ENCODE measurements around the gene ETF1.
A peak's percentile ranks its signal among the peaks of the same experiment; 100 is the strongest.

The ETF1 gene

DNA sequence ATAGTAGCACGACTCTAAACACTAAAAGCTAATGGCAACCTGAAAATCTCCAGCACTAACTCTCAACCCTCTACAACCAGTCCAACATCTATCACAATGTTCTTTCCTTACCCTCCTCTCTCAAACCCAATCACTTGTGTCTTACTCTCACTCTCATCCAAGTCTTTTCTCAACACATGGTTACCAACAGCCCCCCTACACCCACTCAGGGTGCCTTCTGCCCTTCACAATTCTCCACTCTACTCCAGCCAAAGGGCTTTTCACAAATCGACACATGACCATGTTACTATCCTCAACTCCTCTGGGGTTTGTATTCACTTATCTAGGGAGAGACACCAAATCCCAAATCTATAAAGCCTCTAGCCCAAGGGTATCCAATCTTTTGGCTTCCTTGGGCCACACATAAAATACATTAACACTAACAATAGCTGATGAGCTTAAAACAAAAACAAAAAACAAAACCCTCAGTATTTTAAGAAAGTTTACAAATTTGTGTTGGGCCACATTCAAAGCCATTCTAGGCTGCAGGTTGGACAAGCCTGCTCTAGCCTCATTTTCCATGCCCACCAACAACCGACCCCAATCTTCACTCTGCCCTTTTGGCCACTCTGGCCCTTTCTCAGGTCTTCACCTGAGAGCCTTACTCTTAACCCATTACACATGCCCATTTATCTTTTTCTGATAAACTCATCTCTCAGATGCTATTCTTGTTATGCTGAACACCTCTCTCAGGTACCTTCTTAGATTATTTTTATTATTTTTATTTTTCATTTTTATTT is 20.5 kb upstream of the ETF1 start:
- DNase-seq (ENCODE audit: low read depth) = no peak

- DNase-seq (ENCODE audit: low read depth) = no peak
Observed at GRCh38 chr5:138560971-138561370, 17.9 kb upstream of the ETF1 start.

GRCh38 chr5:138559937-138560336 is 16.9 kb upstream of the ETF1 start:
- no peak for DNase-seq (ENCODE audit: low read depth)

GRCh38 chr5:138557677-138558076 is 14.6 kb upstream of the ETF1 start:
- DNase-seq (ENCODE audit: low read depth) = no peak

GRCh38 chr5:138554143-138554542 is 11.1 kb upstream of the ETF1 start:
- DNase-seq (ENCODE audit: low read depth) = no peak

GRCh38 chr5:138553437-138554095 is 10.5 kb upstream of the ETF1 start:
- no peak for DNase-seq (ENCODE audit: low read depth)

DNA sequence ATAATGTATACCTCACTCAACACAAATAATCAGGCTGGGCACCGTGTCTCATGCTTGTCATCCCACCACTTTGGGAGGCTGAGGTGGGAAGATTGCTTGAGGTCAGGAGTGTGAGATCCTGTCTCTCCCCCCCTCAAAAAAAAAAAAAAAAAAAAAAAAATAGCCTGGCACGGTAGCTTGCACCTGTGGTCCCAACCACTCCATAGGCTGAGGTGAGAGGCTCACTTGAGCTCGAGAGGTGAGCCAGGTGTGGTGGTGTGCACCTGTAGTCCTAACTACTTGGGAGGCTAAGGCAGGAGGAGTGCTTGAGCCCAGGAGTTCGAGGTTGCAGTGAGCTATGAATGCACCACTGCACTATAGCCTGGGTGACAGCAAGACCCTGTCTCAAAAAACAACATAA is 9.6 kb upstream of the ETF1 start:
- no peak for DNase-seq (ENCODE audit: low read depth)

DNA sequence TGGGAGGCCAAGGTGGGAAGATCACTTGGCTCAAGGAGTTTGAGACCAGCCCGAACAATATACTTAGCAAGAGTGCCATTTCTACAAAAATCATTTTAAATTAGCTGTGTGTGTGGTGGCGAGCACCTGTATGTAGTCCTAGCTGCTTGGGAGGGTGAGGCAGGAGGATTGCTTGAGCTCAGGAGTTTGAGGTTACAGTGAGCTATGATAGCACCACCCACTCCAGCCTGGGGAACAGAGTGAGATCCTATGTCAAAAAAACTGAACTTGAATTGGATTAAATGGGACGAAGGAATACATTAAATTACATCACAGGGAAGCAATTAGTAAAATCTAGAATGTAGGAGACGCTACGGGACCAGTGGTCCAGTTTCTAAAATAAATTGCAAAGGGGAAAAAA is 6.4 kb upstream of the ETF1 start:
- DNase-seq (ENCODE audit: low read depth) = no peak

DNA sequence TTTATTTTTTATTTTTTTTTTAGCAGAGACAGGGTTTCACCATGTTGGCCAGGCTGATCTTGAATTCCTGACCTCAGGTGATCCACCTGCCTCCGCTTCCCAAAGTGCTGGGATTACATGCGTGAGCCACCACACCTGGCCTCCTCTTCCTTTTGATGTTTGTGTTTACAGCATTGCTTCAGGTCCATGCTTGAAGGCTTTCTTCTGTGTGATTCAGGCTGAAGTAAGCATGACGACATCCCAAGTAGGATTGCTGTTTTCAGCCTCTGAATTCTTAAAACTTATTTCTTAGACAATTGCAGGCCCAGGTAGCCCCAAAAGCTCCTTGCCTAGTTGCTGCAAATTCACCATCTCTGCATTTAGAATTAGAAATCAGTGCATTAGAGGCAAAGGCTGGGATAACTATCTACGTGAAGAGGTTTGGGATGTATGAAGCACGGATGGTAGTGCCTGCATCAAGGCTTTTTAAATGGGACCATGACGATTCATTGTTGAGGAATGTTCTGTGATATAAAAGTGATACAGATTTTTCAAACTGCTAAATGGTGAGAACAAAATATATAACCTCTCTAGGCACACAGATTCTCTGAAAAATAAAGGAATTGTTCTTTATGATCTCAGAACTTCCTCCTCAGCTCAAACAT is 3.0 kb upstream of the ETF1 start:
- no peak for DNase-seq (ENCODE audit: low read depth)

GRCh38 chr5:138544181-138545134 is 1.4 kb upstream of the ETF1 start:
- DNase-seq (ENCODE audit: low read depth) = no peak

- DNase-seq (ENCODE audit: low read depth) = peak; percentile 67
Observed at GRCh38 chr5:138543730-138544104, 681 bp upstream of the ETF1 start.

- no peak for DNase-seq (ENCODE audit: low read depth)
Observed at GRCh38 chr5:138542180-138542955, 668 bp downstream of the ETF1 start.

DNA sequence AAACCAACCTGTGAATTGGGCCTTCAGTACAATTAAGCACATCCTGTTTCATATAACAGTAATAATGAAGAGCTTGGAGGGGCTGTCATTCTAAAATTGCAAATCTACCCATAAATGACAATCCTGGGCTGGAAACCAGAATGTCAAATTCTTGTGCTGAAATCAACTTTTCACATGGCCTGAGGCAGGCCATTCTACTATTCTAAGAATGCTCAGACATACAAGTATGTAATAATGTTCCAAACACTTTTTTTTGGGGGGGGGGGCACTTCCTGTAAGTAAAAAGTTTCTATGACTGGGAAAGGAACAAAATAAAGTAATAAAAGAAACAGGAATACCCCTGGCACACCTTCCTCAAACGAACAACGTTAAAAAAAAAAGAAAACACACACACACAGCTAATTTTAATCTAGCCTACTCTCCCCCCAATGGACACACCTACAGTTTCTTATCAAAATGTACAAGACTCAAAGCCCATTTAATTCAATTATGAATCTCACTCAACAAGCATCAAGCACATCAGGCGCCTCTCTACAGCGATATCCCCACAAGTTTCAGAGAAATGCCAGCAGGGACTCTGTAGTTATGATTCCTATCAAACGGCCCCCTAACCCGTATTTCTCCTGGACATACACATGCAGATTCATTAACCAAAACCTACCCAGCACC is 1.4 kb downstream of the ETF1 start:
- no peak for DNase-seq (ENCODE audit: low read depth)

GRCh38 chr5:138539791-138540190 is 3.2 kb downstream of the ETF1 start:
- no peak for DNase-seq (ENCODE audit: low read depth)

DNA sequence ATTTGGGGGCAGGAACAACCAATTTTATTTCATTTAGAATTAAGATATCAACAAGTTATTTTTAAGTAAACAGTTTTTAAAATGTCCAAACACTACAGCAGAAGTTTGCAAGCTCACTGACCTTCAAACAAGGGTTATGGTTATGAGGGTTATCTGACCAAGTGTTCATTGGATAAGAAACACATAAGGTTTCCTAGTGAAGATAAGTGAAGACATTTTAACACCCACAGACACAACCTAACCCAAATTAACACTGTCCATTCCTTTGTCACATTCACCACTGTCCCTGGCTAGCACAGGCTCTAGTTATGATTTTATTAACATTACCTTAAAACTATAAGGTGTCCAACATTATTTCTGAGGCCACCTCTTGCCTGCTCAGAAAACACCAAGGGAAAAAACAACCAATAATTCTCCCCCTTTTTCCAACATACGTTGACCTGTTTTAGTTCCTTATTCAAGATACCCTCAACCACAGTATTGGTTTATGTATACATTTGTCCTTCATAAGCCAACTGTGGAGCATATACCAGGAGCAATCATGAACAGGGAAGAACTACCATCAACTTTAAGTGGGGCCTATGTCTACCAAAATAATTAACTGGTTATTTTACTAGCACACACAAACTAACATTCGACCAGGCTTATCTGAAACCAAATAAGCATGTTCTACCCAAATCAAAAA is 4.0 kb downstream of the ETF1 start:
- no peak for DNase-seq (ENCODE audit: low read depth)

DNA sequence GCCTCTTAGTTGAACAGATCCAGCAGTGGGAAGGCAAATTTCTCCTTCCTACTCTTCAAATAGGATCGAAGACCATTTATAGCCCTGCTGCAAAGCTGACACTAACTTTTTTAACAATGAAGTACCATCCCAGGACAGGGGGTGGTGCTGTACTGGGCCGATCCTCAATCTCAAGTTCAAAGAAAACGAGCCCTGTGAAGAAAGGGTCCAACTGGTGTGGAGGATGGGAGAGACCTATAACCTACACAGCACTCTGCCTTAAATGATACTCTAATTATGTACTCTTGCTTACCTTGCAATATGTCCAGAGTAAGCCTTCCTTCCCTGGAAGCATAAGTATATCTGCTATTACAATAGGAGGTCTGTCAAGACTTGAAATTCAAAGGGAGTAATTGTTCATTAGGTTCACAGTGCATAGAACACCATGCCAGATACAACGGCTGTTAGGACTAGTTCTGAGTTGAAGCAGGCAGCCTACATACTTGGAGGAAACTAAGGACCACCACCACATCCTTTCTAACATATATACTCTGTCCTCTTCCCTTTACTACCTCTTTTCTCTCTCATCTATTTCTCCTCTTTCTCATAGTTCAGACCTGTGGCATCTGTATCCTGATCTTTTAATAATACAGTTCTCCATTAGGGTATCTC is 6.2 kb downstream of the ETF1 start:
- no peak for DNase-seq (ENCODE audit: low read depth)

DNA sequence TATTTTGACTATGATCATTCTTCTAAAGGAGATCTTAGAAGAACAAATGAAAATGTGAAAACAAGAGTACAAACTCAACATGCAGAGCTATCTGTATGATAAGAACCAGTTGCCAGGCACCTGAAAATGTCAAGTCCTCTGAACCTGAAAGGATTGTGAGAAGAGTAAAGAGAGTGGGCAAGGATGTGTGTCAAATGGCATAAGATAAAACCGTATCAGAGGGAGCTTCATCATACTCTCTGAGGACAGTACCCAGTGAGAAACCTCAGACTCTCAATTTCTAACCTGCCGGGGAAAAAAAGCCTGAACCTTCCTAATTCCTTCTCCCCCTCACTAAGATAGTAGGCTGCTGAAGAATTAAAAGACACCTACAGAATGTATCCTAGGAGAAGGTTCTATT is 6.8 kb downstream of the ETF1 start:
- DNase-seq (ENCODE audit: low read depth) = no peak

- DNase-seq (ENCODE audit: low read depth) = no peak
Observed at GRCh38 chr5:138533973-138534941, 8.8 kb downstream of the ETF1 start.

GRCh38 chr5:138529812-138530211 is 13.2 kb downstream of the ETF1 start:
- DNase-seq (ENCODE audit: low read depth) = no peak

All from T-helper 22 cell (primary cell).